Spleen (tissue), 11 donors: ENCODE data around the gene EVA1C. TPM values are rescaled to one million over a fixed set of nuclear protein-coding genes. Genes with fewer than 3 reads are reported as not detected.

Experiments
- DNase-seq: peaks from one replicate; pipeline ENCODE4 v3.0.0-alpha.2; 2020
- H3K27ac ChIP-seq, 8 donors: fragments of 200-600 bp; sonication (generic) in 7 of 8; 1 replicate in 4 of 8; 2 replicates in 4 of 8; pipeline versions ENCODE4 v1.5.0 to v1.8.0; 2016 to 2021; ENCODE audit warnings: inconsistent platforms in 4 of 8, mild to moderate bottlenecking in 4 of 8, moderate library complexity in 1 of 8
- H3K27me3 ChIP-seq, 7 donors: fragments of 200-600 bp; sonication (generic) in 6 of 7; replicated peaks in 1 of 7; 1 replicate in 4 of 7; 2 replicates in 3 of 7; pipeline versions ENCODE4 v1.5.0 to v1.8.0; 2016 to 2021; ENCODE audit warnings: inconsistent platforms in 3 of 7, mild to moderate bottlenecking in 1 of 7
- H3K36me3 ChIP-seq, 6 donors: fragments of 200-600 bp; sonication (generic) in 5 of 6; 1 replicate in 4 of 6; 2 replicates in 2 of 6; pipeline versions ENCODE4 v1.5.0 to v1.8.0; 2016 to 2021; ENCODE audit warnings: inconsistent platforms in 2 of 6
- H3K4me1 ChIP-seq, 6 donors: fragments of 200-600 bp; sonication (generic) in 5 of 6; 1 replicate in 3 of 6; 2 replicates in 3 of 6; pipeline versions ENCODE4 v1.5.0 to v1.8.0; 2016 to 2021; ENCODE audit warnings: inconsistent platforms in 3 of 6
- H3K4me3 ChIP-seq, 8 donors: fragments of 200-600 bp; sonication (generic) in 7 of 8; 1 replicate in 4 of 8; 2 replicates in 4 of 8; pipeline versions ENCODE4 v1.5.0 to v1.8.0; 2016 to 2021; ENCODE audit warnings: inconsistent platforms in 4 of 8, mild to moderate bottlenecking in 4 of 8, moderate library complexity in 2 of 8
- H3K9me3 ChIP-seq, 8 donors: fragments of 200-600 bp; sonication (generic) in 7 of 8; 1 replicate in 4 of 8; 2 replicates in 4 of 8; pipeline versions ENCODE4 v1.5.0 to v1.8.0; 2016 to 2021; ENCODE audit warnings: inconsistent platforms in 4 of 8
- CTCF ChIP-seq, 11 experiments: fragments of 200-600 bp in 7 of 11; fragments of 450-650 bp in 4 of 11; sonication (generic) in 4 of 11; IDR thresholded peaks in 8 of 11; conservative IDR thresholded peaks in 3 of 11; 1 replicate in 7 of 11; 2 replicates in 4 of 11; pipeline versions ENCODE4 v1.4.0 to v1.8.0; 2016 to 2021; ENCODE audit warnings: antibody characterized with exemption in 11 of 11, inconsistent platforms in 4 of 11, mild to moderate bottlenecking in 1 of 11
- POLR2A ChIP-seq, 3 donors: fragments of 450-650 bp; IDR thresholded peaks; one replicate each; pipeline ENCODE4 v1.5.1; 2017; ENCODE audit warnings: antibody characterized with exemption in 3 of 3, mild to moderate bottlenecking in 1 of 3
- POLR2AphosphoS5 ChIP-seq, 3 donors: sonication (generic); formaldehyde crosslinking; IDR thresholded peaks; one replicate each; pipeline ENCODE4 v1.5.1; 2017; ENCODE audit warnings: antibody characterized with exemption in 3 of 3
- WGBS, 5 donors: extraction: QIAGEN DNeasy Blood & Tissue Kit in 3 of 5; methylation state at CpG; one replicate each; pipeline versions ENCODE4 v1.1.5 to v1.1.7; 2013 to 2018; 5-methylcytosine and 5-hydroxymethylcytosine counted together
- intact Hi-C: fragments of 100-400 bp; cut with DNase I; formaldehyde crosslinking; loops from one replicate; pipeline ENCODE4 v1.15.0; 2023; ENCODE audit warnings: low total_unique reads
- polyA plus RNA-seq, 3 donors: library from polyadenylated mRNA; stranded (reverse); fragments of 200-250 nt; gene quantifications; one replicate each; pipeline ENCODE4 v1.2.1, GENCODE V29; 2013
- total RNA-seq, 7 donors: library from RNA; depleted of rRNA in 3 of 7; stranded (reverse); fragments of >200 nt in 3 of 7; fragmentation: NEBNext Ultra II Directional in 4 of 7; extraction: Animal tissue kit (Norgen Biotek cat#: 25700) in 4 of 7; gene quantifications; one replicate each; pipeline versions ENCODE4 v1.1.0 to v1.2.1, GENCODE V29; 2016 to 2021
- donor health status: healthy with polysubstance abuse.
- donor health status: DM: no; HTN: no; CAD: no; lungs with moderate emphysema.
- donor health status: DM: no; HTN: no; CAD: no.
- donor health status: Bipolar disorder and iron deficiency.
- donor health status: healthy.
- donor health status: DM: no; HTN: no; CAD: no.
- donor health status: DM: yes; HTN: yes; CAD: no.

Gene EVA1C
- total and polyA plus RNA-seq, 10 donors = 11.9 to 39.4 (median 25.4) TPM

- Histone ChIP-seq H3K9me3 (peaks cover 0 to 4% (median 0%) of the 10 kb centered on the region in 8 donors), H3K36me3 (peaks cover 0 to 72% (median 0%) of the 10 kb centered on the region in 6 donors), H3K27me3 (no peaks in the 10 kb centered on the region), H3K27ac (peak overlapping the region in 7 of 8 donors; percentile 29 to 62 (median 48)), H3K4me3 (no peak overlapping the region), H3K4me1 (no peaks in the 10 kb centered on the region)
- intact Hi-C loops = no loop called here
- TF ChIP-seq POLR2A (IDR thresholded peaks at IDR 0.05) (no peak), POLR2AphosphoS5 (IDR thresholded peaks at IDR 0.05) (no peak), CTCF (IDR thresholded peaks at IDR 0.05 in 8 of 11, conservative IDR thresholded peaks at IDR 0.05 in 3 of 11) (no peak)
- WGBS, 5 donors = 81 to 93% (median 90%) methylated on average over 7 of the region's 7 CpGs
- DNase-seq = peak; percentile 8
Observed at GRCh38 chr21:32463367-32463766, 50.9 kb downstream of the EVA1C start.

GRCh38 chr21:32463889-32464300 is 51.4 kb downstream of the EVA1C start:
- peaks cover 0 to 72% (median 0%) of the 10 kb centered on the region in 6 donors for H3K36me3 ChIP-seq
- intact Hi-C loops = no loop called here
- WGBS, 5 donors = 71 to 81% (median 76%) methylated on average over 8 of the region's 8 CpGs

GRCh38 chr21:32467291-32467690 is 54.8 kb downstream of the EVA1C start:
- peaks cover 0 to 4% (median 0%) of the 10 kb centered on the region in 8 donors for H3K9me3 ChIP-seq
- intact Hi-C loops = no loop called here
- TF ChIP-seq CTCF (IDR thresholded peaks at IDR 0.05 in 8 of 11, conservative IDR thresholded peaks at IDR 0.05 in 3 of 11) = no peak
- no peak for TF ChIP-seq POLR2AphosphoS5 (IDR thresholded peaks at IDR 0.05)
- TF ChIP-seq POLR2A (IDR thresholded peaks at IDR 0.05) = no peak
- peaks cover 0 to 74% (median 12%) of the 10 kb centered on the region in 6 donors for H3K36me3 ChIP-seq
- H3K27ac ChIP-seq = no peak overlapping the region
- no peaks in the 10 kb centered on the region for H3K4me1 ChIP-seq
- H3K4me3 ChIP-seq = no peak overlapping the region
- WGBS, 5 donors = 85 to 92% (median 91%) methylated on average over 4 of the region's 4 CpGs
- H3K27me3 ChIP-seq = no peaks in the 10 kb centered on the region
- peak; percentile 28 for DNase-seq

More at GRCh38 chr21:32463889-32464300, 51.4 kb downstream of the EVA1C start:
- Histone ChIP-seq H3K4me3 (no peak overlapping the region), H3K9me3 (peaks cover 0 to 4% (median 0%) of the 10 kb centered on the region in 8 donors), H3K4me1 (no peaks in the 10 kb centered on the region), H3K27ac (peak overlapping the region in 7 of 8 donors; percentile 41 to 62 (median 48)), H3K27me3 (no peaks in the 10 kb centered on the region)
- no peak for DNase-seq
- no peak for TF ChIP-seq CTCF (IDR thresholded peaks at IDR 0.05 in 8 of 11, conservative IDR thresholded peaks at IDR 0.05 in 3 of 11)
- no peak for TF ChIP-seq POLR2A (IDR thresholded peaks at IDR 0.05)
- no peak for TF ChIP-seq POLR2AphosphoS5 (IDR thresholded peaks at IDR 0.05)

- peaks cover 0 to 79% (median 16%) of the 10 kb centered on the region in 6 donors for H3K36me3 ChIP-seq
- TF ChIP-seq CTCF (IDR thresholded peaks at IDR 0.05 in 8 of 11, conservative IDR thresholded peaks at IDR 0.05 in 3 of 11) = no peak
- TF ChIP-seq POLR2A (IDR thresholded peaks at IDR 0.05) = no peak
- TF ChIP-seq POLR2AphosphoS5 (IDR thresholded peaks at IDR 0.05) = no peak
Observed at GRCh38 chr21:32468681-32469111, 56.2 kb downstream of the EVA1C start.

More at GRCh38 chr21:32468681-32469111, 56.2 kb downstream of the EVA1C start:
- WGBS, 5 donors = 62 to 84% (median 75%) methylated on average over 6 of the region's 6 CpGs
- DNase-seq = peak; percentile 51
- Histone ChIP-seq H3K9me3 (no peaks in the 10 kb centered on the region), H3K27ac (peak overlapping the region in 1 of 8 donors; percentile 19), H3K27me3 (no peaks in the 10 kb centered on the region), H3K4me1 (no peaks in the 10 kb centered on the region), H3K4me3 (no peak overlapping the region)
- intact Hi-C loops = no loop called here
